HG03354 (cell line): ENCODE measurements around the gene ZKSCAN3.
"Not testable (repeated sequence)": the region's sequence is repeated elsewhere in the genome, so short reads cannot be mapped to it uniquely, and the experiment has no call there.

Experiments
- ATAC-seq: cut with Tn5 transposase; IDR thresholded peaks from one replicate; pipeline ENCODE4 v1.9.1; 2021; ENCODE audit warnings: mild to moderate bottlenecking; ENCODE audit not compliant: unreplicated experiment, poor library complexity, severe bottlenecking

The ZKSCAN3 gene

DNA sequence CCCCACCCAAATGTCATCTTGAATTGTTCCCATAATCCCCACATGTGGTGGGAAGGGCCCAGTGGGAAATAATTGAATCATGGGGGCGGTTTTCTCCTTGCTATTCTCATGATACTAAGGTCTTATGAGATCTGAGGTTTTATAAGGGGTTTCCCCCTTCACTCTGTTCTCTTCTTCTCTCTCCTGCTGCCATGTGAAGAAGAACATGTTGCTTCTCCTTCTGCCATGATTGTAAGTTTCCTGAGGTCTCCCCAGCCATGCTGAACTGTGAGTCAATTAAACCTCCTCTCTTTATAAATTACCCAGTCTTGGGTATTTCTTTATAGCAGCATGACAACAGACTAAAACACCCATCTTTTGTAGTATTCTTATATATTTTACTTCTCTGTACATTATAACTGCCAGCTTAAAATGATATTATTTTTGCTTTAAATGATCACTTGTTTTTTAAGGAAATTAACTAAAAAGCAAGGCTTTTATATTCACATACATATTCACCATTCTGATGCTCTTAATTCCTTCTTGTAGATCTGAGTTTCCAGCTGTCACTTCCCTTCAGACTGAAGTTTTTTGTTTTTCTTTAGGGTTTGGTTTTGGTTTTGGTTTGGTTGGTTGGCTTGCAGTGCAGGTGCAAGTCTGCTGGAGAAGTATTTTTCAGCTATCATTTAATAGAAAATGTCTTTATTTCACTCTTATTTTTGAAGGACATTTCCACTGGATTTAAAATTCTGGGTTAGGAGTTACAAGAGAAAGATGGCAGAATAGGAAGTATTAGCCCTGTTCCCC lies 9.2 kb upstream of the ZKSCAN3 start:
- no peak for ATAC-seq

DNA sequence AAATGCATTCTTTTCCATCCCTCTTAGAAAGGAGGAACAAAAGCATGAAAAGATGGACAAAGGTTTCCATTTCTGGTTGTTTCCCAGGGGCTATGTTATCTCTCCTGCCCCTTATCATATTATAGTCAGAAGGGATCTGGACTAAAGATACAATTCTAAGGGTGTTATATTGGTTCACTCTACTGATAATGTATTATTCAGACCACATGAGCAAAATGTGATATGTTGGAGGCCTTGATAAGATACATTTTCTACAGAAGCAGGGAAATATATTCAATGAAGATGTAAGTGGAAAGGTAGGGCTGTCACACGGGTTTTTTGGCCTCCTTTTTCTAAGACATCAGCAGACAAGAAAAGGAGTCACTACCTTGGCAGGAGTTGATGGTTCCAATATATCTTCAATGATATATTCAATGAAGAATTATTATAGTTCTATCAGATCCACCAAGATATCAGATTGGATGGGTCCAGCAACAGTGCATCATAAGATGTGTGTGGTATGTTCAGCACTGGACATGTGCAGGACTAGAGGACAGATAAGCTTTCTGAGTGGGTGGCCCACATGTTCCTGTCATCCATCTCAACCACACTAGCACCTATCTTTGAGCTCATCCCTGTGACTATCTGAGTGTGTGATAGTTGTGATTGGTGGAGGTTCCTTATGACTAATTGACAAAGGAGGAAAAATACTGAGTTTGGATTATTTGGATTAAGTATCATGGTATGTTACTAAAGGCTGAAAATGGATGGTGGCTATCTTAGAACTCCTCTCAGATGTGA lies 5.7 kb upstream of the ZKSCAN3 start:
- ATAC-seq, result no peak

- no peak for ATAC-seq
These were observed 4.5 kb upstream of the ZKSCAN3 start for GRCh38 chr6:28345201-28345600.

- no peak for ATAC-seq
These were observed 2.6 kb upstream of the ZKSCAN3 start for GRCh38 chr6:28347119-28347518.

DNA sequence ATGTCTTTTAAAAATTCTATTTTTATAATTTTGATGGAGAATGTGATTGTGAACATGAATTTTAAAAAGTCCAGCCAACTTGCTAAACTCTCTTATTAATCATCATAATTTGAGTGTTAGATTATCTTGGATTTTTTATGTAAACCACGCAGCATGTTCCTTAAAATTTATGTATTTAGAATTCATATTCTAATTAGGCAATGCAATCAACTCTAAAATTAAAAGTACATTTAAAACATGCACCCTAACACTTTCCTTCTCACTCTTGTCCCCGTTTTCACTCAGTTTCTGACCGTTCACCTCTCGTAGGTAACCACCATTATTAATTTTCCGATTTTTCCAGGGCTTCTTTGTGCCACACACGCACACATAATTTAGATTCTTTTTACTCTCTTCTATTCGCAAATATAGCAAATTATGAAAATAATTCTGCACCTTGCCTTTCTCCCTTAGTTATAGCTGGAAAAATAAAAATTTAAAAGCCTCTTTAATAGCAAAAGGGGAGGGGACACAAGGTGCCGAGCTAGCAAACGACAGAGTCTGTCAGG lies 329 bp upstream of the ZKSCAN3 start:
- ATAC-seq, result no peak

- ATAC-seq, result no peak
These were observed 1.3 kb downstream of the ZKSCAN3 start for GRCh38 chr6:28351087-28351486.

- no peak for ATAC-seq
These were observed 1.8 kb downstream of the ZKSCAN3 start for GRCh38 chr6:28351493-28351925.

DNA sequence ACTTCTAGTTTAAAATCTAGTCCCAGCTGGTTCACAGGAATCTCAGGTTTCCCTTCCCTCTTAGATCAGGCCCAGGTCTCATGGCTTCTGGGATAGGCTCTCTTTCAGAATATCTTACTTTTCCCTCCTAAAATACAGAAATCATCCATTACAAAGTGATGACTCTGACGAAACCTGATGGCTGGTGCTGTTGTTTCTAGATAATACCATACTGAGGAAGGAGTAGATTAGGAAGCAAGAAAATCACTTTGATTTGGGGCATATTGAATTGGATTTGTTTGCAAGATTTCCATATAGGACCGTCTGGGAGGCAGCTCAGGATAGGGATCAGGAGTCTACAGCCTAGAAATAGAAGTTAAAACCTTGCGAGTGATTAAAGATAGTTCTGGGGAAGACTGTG lies 3.6 kb downstream of the ZKSCAN3 start:
- no peak for ATAC-seq

- no peak for ATAC-seq
These were observed 4.4 kb downstream of the ZKSCAN3 start for GRCh38 chr6:28353981-28354676.

GRCh38 chr6:28354688-28355554 lies 5.2 kb downstream of the ZKSCAN3 start:
- ATAC-seq, result no peak

- peak; percentile 78 for ATAC-seq
These were observed 6.3 kb downstream of the ZKSCAN3 start for GRCh38 chr6:28355743-28356665.

DNA sequence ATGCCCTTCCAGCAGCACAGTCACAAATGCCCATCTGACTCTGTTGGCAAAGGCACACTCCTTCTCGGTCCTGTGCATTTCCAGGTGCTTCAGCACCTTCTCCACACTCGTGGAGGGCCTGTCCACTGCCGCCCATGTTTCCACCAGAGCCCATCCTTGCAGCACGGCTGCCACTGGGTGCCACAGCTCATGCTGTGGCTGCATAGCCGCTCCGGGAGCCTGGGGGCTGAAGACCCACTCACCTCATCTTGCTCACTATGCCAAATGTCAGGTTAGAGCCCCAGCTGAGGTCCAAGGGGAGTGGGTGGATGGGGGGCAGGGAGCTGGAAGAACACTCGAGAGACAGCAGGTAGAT lies 6.9 kb downstream of the ZKSCAN3 start:
- no peak for ATAC-seq

- ATAC-seq, result no peak
These were observed 7.3 kb downstream of the ZKSCAN3 start for GRCh38 chr6:28357036-28357435.

DNA sequence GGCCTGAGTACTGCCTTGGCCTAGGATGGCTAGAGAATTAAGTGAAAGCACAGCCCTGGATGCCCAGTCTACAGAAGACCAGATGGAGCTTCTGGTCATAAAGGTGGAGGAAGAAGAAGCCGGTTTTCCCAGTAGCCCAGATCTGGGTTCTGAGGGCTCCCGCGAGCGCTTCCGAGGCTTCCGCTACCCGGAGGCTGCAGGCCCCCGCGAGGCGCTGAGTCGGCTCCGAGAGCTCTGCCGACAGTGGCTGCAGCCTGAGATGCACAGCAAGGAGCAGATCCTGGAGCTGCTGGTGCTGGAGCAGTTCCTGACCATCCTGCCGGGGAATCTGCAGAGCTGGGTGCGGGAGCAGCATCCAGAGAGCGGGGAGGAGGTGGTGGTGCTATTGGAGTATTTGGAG lies 9.8 kb downstream of the ZKSCAN3 start:
- ATAC-seq, result not testable (repeated sequence)

- no peak for ATAC-seq
These were observed 11.2 kb downstream of the ZKSCAN3 start for GRCh38 chr6:28360961-28361360.

- ATAC-seq, result not testable (repeated sequence)
These were observed 15.8 kb downstream of the ZKSCAN3 start for GRCh38 chr6:28365590-28365989.

GRCh38 chr6:28368522-28368921 lies 18.8 kb downstream of the ZKSCAN3 start:
- no peak for ATAC-seq

DNA sequence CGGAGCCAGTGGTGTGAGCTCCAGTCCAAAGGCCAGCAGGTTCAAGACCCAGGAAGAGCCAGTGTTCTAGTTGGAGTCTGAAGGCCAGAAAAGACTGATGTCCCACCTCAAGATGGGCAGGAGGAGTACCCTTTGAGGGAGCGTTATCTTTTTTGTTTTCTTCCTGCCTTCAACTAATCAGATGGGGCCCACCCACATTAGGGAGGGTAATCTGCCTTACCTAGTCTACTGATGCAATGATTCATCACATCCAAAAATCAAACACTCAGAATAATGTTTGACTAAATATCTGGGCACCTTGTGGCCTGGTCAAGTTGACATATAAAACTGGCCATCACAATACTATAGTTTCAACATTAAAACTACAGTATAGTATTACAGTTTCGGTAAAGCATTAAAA lies 19.7 kb downstream of the ZKSCAN3 start:
- ATAC-seq, result no peak
